ENCODE measurements around the gene MUC7. TPM values are rescaled to one million over a fixed set of nuclear protein-coding genes. Genes with fewer than 3 reads are reported as not detected.

Gene MUC7
- not detected for total RNA-seq

DNA sequence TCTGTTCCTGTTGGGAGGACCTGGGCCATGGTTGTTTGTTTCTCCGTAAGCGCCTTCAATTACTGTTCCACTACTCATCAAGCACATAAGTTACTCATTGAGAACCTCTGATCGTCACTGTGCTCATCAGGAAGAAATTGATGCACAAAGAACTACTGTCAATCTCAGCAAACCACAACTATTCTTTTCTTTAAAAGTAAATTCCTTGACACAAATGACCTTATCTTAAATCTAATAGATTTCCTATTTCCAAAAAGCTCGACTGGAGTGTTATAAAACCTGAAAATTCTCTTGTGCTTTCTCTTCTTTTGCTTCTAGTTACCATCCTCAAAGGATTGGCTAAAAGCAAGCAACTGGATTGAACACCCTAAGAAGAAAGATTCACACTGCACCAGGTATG, at the start of gene MUC7:
MUC7 (plus strand) TSS at position 301 of the 400 bp plus-strand sequence. CDS start 1,825 bp downstream, outside the sequence.

DNA sequence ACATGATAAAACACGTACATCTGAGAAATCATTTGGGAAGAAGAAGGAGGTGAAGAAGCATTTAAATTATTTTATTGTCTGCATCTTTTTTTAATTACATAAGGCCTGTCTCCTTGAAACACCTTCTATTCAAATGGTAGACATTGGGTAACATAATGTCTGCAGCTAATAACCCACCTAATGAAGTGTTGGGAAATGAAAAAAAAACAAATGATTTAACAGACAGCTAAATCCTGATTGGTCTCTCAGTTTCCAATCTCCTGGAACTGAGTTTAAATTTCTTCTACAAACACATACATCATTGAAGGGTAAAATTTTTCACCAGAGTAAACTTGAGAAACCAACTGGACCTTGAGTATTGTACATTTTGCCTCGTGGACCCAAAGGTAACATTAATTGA, 46.3 kb downstream of the MUC7 start, which contains the start of gene AMTN:
AMTN (plus strand) TSS at position 301 of the 400 bp plus-strand sequence. CDS start 209 bp downstream, outside the sequence.

Other genes starting within 250 kb of the MUC7 start
- gene FDCSP, start 246.1 kb upstream of the MUC7 start, total RNA-seq: not detected
- not detected for gene CSN3, start 229.6 kb upstream of the MUC7 start, total RNA-seq
- not detected for gene CABS1, start 137.2 kb upstream of the MUC7 start, total RNA-seq
- gene SMR3A, start 111.4 kb upstream of the MUC7 start, total RNA-seq: not detected
- not detected for gene SMR3B, start 89.1 kb upstream of the MUC7 start, total RNA-seq
- gene OPRPN, start 74.3 kb upstream of the MUC7 start, total RNA-seq: not detected
- gene AMTN, start 46.4 kb downstream of the MUC7 start, total RNA-seq: not detected
- gene AMBN, start 120.1 kb downstream of the MUC7 start, total RNA-seq: 0.92 TPM
- not detected for gene ENAM, start 156.5 kb downstream of the MUC7 start, total RNA-seq
- gene JCHAIN, start 194.3 kb downstream of the MUC7 start, total RNA-seq: not detected
- 18.0 TPM for gene UTP3, start 216.3 kb downstream of the MUC7 start, total RNA-seq
- gene RUFY3, start 249.8 kb downstream of the MUC7 start, total RNA-seq: 564 TPM

All from diencephalon (tissue), 1 donor.